Naive B cell (primary cell): Measurements from ENCODE around the gene ROS1. TPM values are rescaled to one million over a fixed set of nuclear protein-coding genes. Genes with fewer than 3 reads are reported as not detected.

Source experiments
- ATAC-seq, 2 donors: fragments of 150-1000 bp; cut with Tn5 transposase; 2 replicates each; pipeline ENCODE4 v1.10.0; 2021; ENCODE audit warnings: low read depth in 2 of 2, mild to moderate bottlenecking in 2 of 2, moderate library complexity in 2 of 2
- DNase-seq: peaks from one replicate; pipeline ENCODE4 v3.0.0; 2022
- H3K27ac Mint-ChIP-seq, 6 donors: one replicate each; pipeline ENCODE4 v1.8.0; 2020 to 2022; ENCODE audit warnings: mild to moderate bottlenecking in 6 of 6, mixed read lengths in 6 of 6, moderate library complexity in 5 of 6, inconsistent platforms in 2 of 6
- H3K27me3 Mint-ChIP-seq, 3 donors: one replicate each; pipeline ENCODE4 v1.8.0; 2021 to 2022; ENCODE audit warnings: mixed read lengths in 3 of 3, mild to moderate bottlenecking in 1 of 3
- H3K36me3 Mint-ChIP-seq, 2 donors: one replicate each; pipeline ENCODE4 v1.8.0; 2020 to 2022; ENCODE audit warnings: mixed read lengths in 2 of 2, inconsistent platforms in 1 of 2, mild to moderate bottlenecking in 1 of 2
- H3K4me1 Mint-ChIP-seq, 3 donors: one replicate each; pipeline ENCODE4 v1.8.0; 2020 to 2022; ENCODE audit warnings: mixed read lengths in 3 of 3, inconsistent platforms in 1 of 3, mild to moderate bottlenecking in 1 of 3, moderate library complexity in 1 of 3
- H3K4me3 Mint-ChIP-seq, 8 donors: one replicate each; pipeline ENCODE4 v1.8.0; 2020 to 2022; ENCODE audit warnings: mild to moderate bottlenecking in 8 of 8, mixed read lengths in 8 of 8, moderate library complexity in 8 of 8, inconsistent platforms in 2 of 8
- H3K9me3 Mint-ChIP-seq, 7 donors: one replicate each; pipeline ENCODE4 v1.8.0; 2020 to 2022; ENCODE audit warnings: mixed read lengths in 7 of 7, mild to moderate bottlenecking in 5 of 7, inconsistent platforms in 2 of 7, moderate library complexity in 1 of 7
- polyA plus RNA-seq, 6 donors: library from polyadenylated mRNA; unstranded; fragments of 300-500 nt; fragmentation: Illumina TruSeq; gene quantifications; one replicate each; pipeline ENCODE4 v1.2.3, GENCODE V29; 2021; ENCODE audit warnings: low read depth in 6 of 6

The ROS1 gene
- polyA plus RNA-seq, 6 donors from 2014 or later: not detected

- H3K27me3 Mint-ChIP-seq: peaks cover 3 to 20% (median 6%) of the 10 kb centered on the region in 3 donors
- no peaks in the 10 kb centered on the region for H3K9me3 Mint-ChIP-seq
- no peaks in the 10 kb centered on the region for H3K4me1 Mint-ChIP-seq
- DNase-seq (peak; percentile 0), ATAC-seq (no peak)
- H3K27ac Mint-ChIP-seq: no peak overlapping the region
- no peak overlapping the region for H3K4me3 Mint-ChIP-seq
- H3K36me3 Mint-ChIP-seq: no peaks in the 10 kb centered on the region
Observed at GRCh38 chr6:117346142-117346930, 79.4 kb downstream of the ROS1 start.

DNA sequence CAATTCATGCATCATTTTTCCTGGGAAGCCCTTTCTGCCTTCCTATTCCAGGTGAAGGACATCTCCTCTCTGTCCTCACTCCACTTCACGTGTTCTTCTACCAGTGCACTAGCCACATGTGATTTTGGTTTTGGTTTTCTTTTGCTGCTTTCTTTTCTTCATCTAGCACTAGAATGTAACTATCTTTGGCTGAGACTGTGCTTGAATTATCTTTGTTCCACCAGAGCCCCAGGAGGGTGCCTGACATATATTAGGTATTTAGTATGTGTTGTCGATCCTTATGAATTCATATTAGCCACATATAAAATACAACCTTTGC is 80.5 kb downstream of the ROS1 start:
- H3K36me3 Mint-ChIP-seq: no peaks in the 10 kb centered on the region
- ATAC-seq (no peak), DNase-seq (no peak)
- H3K9me3 Mint-ChIP-seq: no peaks in the 10 kb centered on the region
- H3K4me3 Mint-ChIP-seq: no peak overlapping the region
- no peak overlapping the region for H3K27ac Mint-ChIP-seq
- peaks cover 0 to 13% (median 7%) of the 10 kb centered on the region in 3 donors for H3K27me3 Mint-ChIP-seq
- H3K4me1 Mint-ChIP-seq: no peaks in the 10 kb centered on the region

DNA sequence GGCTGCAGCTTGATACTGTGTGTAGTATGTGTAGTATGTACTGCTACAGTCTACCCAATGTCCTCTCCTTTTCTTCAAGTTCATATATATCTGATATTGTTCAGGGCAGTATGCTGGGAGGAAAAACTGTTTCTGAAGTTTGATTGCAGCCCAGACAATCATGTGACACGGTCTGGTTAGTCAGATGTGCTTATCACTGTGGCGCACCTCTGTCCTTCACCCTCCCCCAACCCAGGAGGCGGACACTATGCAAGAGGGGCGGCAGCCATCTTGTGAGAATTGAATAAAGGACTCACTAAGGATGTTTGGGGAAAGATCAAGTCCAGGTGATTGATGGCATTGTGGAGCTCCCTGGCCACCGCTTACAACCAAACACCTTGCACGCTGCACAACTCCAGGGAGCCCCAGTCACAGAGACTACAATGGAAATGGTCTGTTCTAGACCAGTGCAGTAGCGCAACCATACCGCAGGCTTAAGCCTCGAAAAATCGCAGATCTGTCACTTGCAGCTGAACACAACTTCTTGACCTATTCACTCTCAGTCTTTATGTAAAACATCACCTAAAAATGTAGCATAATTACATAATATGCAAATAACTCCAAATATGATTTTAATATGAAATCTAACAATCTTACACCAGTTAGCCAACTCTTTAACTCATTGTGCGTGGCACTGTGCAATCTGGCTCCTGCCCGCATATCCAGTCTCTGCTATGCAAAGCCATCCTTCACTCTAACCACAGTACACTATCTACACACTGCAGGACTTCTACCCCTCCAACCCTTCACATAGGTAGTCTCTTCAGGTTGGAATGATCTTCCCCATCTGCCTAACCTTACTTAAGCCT is 81.1 kb downstream of the ROS1 start:
- no peak for DNase-seq
- ATAC-seq: no peak
- Mint-ChIP-seq H3K4me1 (no peaks in the 10 kb centered on the region), H3K4me3 (no peak overlapping the region), H3K9me3 (no peaks in the 10 kb centered on the region), H3K36me3 (no peaks in the 10 kb centered on the region), H3K27ac (no peak overlapping the region), H3K27me3 (peaks cover 4 to 10% (median 7%) of the 10 kb centered on the region in 3 donors)

DNA sequence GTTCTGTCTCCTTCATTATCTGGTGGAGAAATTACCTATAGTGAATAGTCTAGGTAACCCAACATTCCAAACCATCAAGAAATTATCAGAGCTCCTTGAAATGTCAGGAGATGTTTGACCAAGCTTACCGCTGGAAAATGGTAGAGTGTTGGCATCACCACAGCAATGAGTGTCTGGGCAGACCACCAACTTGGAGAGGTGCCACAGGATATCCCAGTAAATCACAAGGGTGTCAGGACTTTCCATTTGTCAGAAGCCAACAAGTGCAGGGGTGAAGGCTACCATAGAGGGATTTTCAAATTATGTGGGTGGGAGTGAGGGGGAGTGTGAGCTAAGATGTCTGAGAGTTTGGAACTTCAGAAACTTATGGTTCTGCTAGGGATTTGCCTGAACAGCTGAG is 87.2 kb downstream of the ROS1 start:
- H3K9me3 Mint-ChIP-seq: peaks cover 0 to 5% (median 2%) of the 10 kb centered on the region in 7 donors
- no peak overlapping the region for H3K4me3 Mint-ChIP-seq
- H3K27me3 Mint-ChIP-seq: peaks cover 10 to 13% (median 13%) of the 10 kb centered on the region in 3 donors
- H3K27ac Mint-ChIP-seq: no peak overlapping the region
- DNase-seq: no peak
- H3K4me1 Mint-ChIP-seq: no peaks in the 10 kb centered on the region
- no peak for ATAC-seq
- no peaks in the 10 kb centered on the region for H3K36me3 Mint-ChIP-seq

GRCh38 chr6:117329926-117330325 is 95.8 kb downstream of the ROS1 start:
- H3K27me3 Mint-ChIP-seq: peaks cover 6 to 14% (median 9%) of the 10 kb centered on the region in 3 donors
- no peaks in the 10 kb centered on the region for H3K36me3 Mint-ChIP-seq
- ATAC-seq: no peak
- DNase-seq: no peak
- peaks cover 0 to 18% (median 14%) of the 10 kb centered on the region in 7 donors for H3K9me3 Mint-ChIP-seq
- H3K27ac Mint-ChIP-seq: no peak overlapping the region
- no peaks in the 10 kb centered on the region for H3K4me1 Mint-ChIP-seq
- H3K4me3 Mint-ChIP-seq: no peak overlapping the region

DNA sequence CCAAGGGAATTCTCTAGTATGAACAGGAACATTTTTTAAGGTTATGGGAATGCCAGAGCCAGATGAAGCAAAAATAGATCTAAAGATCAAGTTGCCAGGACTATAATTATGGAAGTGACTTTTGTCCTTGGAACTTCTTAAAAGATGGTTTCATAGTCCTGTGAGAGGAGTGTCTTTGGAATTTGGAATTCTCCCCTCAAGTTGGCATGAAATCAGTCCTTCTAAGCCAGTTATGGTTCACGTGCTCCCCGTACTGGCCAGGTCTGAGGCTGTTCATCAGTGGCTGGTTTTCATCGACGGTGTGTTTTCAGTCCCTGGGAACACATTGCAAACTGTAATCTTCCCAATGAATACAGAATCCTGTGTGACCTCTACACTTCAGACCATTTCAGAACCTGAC is 97.2 kb downstream of the ROS1 start:
- no peaks in the 10 kb centered on the region for H3K36me3 Mint-ChIP-seq
- DNase-seq: no peak
- H3K4me1 Mint-ChIP-seq: no peaks in the 10 kb centered on the region
- no peak overlapping the region for H3K27ac Mint-ChIP-seq
- ATAC-seq: no peak
- peaks cover 0 to 15% (median 14%) of the 10 kb centered on the region in 7 donors for H3K9me3 Mint-ChIP-seq
- peaks cover 9 to 14% (median 9%) of the 10 kb centered on the region in 3 donors for H3K27me3 Mint-ChIP-seq
- no peak overlapping the region for H3K4me3 Mint-ChIP-seq

DNA sequence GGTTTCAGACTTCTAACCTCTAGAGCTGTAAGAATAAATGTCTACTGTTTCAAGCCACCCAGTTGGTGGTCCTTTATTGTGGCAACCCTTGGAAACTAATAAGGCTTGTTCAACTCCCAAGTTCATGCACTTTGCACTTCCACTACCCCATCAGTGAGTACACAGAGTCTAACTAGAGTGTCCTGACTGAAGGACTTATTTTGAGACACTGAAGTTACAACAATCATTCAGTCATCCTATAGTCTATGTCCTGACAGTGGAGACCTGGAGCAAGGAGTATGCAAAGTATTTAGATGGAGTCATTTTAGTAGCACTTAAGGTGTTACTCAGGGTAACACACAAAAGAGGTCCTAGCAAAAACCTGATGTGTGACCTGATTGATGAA is 97.7 kb downstream of the ROS1 start:
- peaks cover 0 to 15% (median 12%) of the 10 kb centered on the region in 7 donors for H3K9me3 Mint-ChIP-seq
- DNase-seq: no peak
- peaks cover 9 to 14% (median 9%) of the 10 kb centered on the region in 3 donors for H3K27me3 Mint-ChIP-seq
- H3K36me3 Mint-ChIP-seq: no peaks in the 10 kb centered on the region
- no peak for ATAC-seq
- no peak overlapping the region for H3K4me3 Mint-ChIP-seq
- H3K4me1 Mint-ChIP-seq: no peaks in the 10 kb centered on the region
- no peak overlapping the region for H3K27ac Mint-ChIP-seq

- DNase-seq (no peak), ATAC-seq (no peak)
- no peaks in the 10 kb centered on the region for H3K4me1 Mint-ChIP-seq
- no peaks in the 10 kb centered on the region for H3K36me3 Mint-ChIP-seq
- no peak overlapping the region for H3K4me3 Mint-ChIP-seq
- H3K9me3 Mint-ChIP-seq: peaks cover 0 to 11% (median 7%) of the 10 kb centered on the region in 7 donors
- H3K27me3 Mint-ChIP-seq: peaks cover 9 to 17% (median 14%) of the 10 kb centered on the region in 3 donors
- H3K27ac Mint-ChIP-seq: no peak overlapping the region
Observed at GRCh38 chr6:117327149-117328004, 98.4 kb downstream of the ROS1 start.

- Mint-ChIP-seq H3K9me3 (peaks cover 0 to 9% (median 2%) of the 10 kb centered on the region in 7 donors), H3K4me1 (no peaks in the 10 kb centered on the region), H3K27me3 (peaks cover 9 to 15% (median 14%) of the 10 kb centered on the region in 3 donors), H3K27ac (no peak overlapping the region), H3K4me3 (no peak overlapping the region), H3K36me3 (no peaks in the 10 kb centered on the region)
- no peak for DNase-seq
- ATAC-seq: no peak
Observed at GRCh38 chr6:117326396-117326795, 99.3 kb downstream of the ROS1 start.

GRCh38 chr6:117317261-117317660 is 108.5 kb downstream of the ROS1 start:
- Mint-ChIP-seq H3K4me3 (no peak overlapping the region), H3K4me1 (no peaks in the 10 kb centered on the region), H3K9me3 (no peaks in the 10 kb centered on the region), H3K27me3 (peaks cover 6 to 19% (median 15%) of the 10 kb centered on the region in 3 donors), H3K36me3 (no peaks in the 10 kb centered on the region), H3K27ac (no peak overlapping the region)
- ATAC-seq: no peak
- no peak for DNase-seq

DNA sequence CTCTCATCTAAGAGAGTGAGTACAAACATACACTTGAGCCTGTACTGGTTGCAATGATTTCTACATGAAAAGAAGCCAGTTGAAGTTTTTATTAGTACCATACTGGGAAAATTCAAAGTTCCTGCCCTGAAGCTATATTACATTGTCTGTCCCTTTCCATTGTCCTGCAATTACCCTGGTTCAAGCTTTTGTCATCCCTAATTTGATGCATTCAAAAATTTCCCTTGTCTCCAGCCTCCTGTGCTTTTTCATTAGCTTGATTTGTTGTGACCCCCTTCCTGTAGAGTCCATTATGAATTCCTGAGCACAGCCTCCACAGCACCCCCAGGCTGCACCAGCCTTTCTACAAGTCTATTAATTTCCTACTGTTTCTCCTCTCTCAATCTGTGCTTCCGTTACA is 114.0 kb downstream of the ROS1 start:
- H3K27me3 Mint-ChIP-seq: peaks cover 12 to 22% (median 19%) of the 10 kb centered on the region in 3 donors

GRCh38 chr6:117311310-117311709 is 114.4 kb downstream of the ROS1 start:
- H3K36me3 Mint-ChIP-seq: no peaks in the 10 kb centered on the region
- peaks cover 12 to 22% (median 19%) of the 10 kb centered on the region in 3 donors for H3K27me3 Mint-ChIP-seq
- DNase-seq: no peak
- no peak for ATAC-seq
- H3K9me3 Mint-ChIP-seq: no peaks in the 10 kb centered on the region
- no peak overlapping the region for H3K4me3 Mint-ChIP-seq
- no peaks in the 10 kb centered on the region for H3K4me1 Mint-ChIP-seq
- H3K27ac Mint-ChIP-seq: no peak overlapping the region

More for the DNA sequence above, 114.0 kb downstream of the ROS1 start:
- DNase-seq (no peak), ATAC-seq (no peak)
- Mint-ChIP-seq H3K27ac (no peak overlapping the region), H3K9me3 (no peaks in the 10 kb centered on the region), H3K36me3 (no peaks in the 10 kb centered on the region), H3K4me1 (no peaks in the 10 kb centered on the region), H3K4me3 (no peak overlapping the region)

DNA sequence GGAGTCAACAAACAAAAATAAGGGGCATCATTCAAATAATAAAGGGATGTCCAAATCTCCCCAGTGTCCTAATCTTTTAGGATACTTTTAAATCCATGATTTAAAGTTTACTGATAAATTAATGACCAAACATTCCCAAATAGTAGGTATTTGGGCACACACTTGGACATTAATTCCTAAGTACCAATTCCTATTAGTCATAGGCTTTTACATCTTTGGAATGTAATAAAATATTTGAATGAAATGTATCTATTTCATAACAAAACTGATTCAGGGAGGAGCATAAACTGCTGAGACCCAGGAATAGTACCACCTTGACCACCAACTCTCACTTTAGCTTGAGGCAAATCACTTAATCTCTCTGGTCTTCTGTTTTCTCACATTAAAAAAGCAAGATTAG is 116.1 kb downstream of the ROS1 start:
- Mint-ChIP-seq H3K4me1 (no peaks in the 10 kb centered on the region), H3K27me3 (peaks cover 12 to 24% (median 16%) of the 10 kb centered on the region in 3 donors), H3K36me3 (no peaks in the 10 kb centered on the region), H3K27ac (no peak overlapping the region), H3K4me3 (no peak overlapping the region), H3K9me3 (no peaks in the 10 kb centered on the region)
- ATAC-seq (no peak), DNase-seq (no peak)
